GM12874 (cell line): ENCODE measurements around the gene NT5M.

Experiments
- CTCF ChIP-seq: IDR thresholded peaks from 2 replicates; pipeline ENCODE4 v1.5.1; 2011; ENCODE audit warnings: low read depth, mild to moderate bottlenecking, control low read depth, low read length, moderate library complexity; ENCODE audit not compliant: insufficient read depth

NT5M gene

GRCh38 chr17:17395246-17395802 is 92.2 kb downstream of the NT5M start:
- TF ChIP-seq CTCF, result no peak

- no peak for TF ChIP-seq CTCF
These were observed 92.7 kb downstream of the NT5M start for GRCh38 chr17:17395885-17396284.
